GM19438 (cell line): Measurements from ENCODE around the gene CDCA7L.
"Not testable (repeated sequence)": the region's sequence is repeated elsewhere in the genome, so short reads cannot be mapped to it uniquely, and the experiment has no call there.

ENCODE experiments used
- ATAC-seq: cut with Tn5 transposase; IDR thresholded peaks from one replicate; pipeline ENCODE4 v1.9.1; 2021; ENCODE audit warnings: low read depth; ENCODE audit not compliant: unreplicated experiment

Gene CDCA7L

DNA sequence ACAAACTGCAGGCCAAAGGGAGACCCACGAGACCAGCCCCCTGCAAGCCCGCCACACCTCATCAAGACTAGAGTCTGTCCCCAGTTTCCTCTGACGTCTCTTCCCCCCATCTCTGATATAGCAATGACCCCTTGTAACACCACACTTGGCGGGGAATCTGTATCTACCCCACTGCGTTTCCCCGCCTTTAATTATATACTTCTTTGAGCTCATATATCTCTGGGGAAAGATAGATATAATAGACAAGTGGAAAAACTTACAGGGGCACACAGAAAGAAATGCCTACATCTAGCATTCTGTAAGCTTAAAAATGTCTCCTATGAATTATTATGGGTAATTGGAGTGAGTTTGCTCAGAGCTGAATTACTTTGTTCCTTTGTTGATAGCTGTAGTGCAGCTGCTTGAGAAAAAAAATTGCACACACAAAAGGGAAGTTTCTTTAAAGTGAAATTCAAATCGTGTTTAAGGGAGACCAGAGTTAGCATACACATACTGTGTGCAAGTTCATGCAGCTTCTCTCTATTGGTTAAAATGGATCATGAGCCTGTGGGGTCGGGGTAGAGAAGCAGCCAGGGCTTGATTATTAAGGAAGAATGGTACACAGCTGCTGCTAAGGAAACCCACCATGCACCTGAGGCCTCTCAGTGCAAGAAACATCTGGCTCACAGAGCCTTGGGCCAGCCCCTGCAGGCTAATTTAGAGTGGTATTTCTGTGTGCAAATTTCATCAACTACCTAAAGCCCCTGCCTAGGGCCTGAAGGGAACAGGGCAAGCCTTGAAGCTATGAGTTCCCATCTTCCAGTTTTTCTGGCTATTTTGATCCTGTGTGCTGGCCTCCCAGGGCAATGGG is 32.5 kb downstream of the CDCA7L start:
- ATAC-seq = no peak

DNA sequence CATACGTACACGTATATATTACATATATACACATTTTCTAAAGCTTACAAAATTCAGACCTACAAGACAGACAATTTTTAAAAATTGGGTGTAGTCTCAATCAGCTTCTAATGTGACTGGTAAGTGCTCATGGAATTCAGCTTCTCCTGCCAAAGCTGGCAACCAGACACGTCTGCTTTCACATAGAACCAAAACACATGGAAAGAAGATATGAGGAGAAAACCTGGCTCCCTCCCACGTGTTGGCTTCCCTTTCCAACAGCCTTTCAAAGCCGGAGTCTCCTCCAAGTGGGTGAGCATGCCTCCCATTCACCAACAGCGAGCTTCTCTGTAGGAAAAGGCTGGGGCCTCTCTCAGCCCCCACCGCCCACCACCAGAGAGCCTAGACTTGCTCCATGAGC is 33.4 kb downstream of the CDCA7L start:
- no peak for ATAC-seq

DNA sequence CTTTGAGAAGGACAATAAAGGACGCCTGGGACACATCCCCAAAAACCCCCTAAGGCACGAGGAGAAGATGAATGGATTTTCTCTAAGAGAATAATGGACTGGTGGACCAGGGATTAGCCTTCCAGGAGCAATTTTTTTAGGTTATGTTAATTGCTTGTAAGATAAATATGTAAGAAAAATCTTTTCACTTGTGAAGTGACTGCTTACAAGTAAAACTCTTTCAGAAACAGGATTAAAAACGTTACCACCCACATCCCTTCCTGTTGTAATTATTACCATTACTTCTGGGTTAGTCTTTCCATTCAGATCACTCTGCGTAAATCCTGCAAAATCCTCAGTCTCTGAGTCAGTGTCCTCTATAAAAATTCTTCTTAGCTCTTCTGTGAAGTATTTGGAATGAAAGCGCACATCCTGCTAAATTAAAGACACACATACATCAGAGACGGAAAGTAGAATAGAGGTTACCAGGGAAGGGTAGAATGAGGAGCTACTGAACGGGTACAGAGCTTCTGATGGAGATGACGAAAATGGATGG is 34.3 kb downstream of the CDCA7L start:
- no peak for ATAC-seq

DNA sequence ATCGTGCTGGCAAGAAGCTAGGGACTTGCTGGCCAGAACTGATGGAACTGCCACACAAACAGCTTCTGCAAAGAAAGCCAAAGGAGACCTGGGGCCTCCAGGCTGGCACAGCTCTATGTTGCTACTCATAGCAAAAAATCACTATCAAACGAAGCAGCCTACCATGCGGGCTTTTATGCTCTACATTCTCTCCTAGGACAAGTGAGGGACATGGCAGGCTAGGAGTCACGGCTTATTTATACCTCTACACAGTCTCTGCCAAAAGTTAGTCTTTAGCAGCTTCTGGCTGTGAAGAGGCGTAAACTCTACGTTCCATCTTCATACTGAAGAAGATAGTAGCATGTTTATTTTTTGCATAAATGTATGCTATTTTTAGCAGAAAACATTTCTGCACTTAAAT is 35.4 kb downstream of the CDCA7L start:
- no peak for ATAC-seq

DNA sequence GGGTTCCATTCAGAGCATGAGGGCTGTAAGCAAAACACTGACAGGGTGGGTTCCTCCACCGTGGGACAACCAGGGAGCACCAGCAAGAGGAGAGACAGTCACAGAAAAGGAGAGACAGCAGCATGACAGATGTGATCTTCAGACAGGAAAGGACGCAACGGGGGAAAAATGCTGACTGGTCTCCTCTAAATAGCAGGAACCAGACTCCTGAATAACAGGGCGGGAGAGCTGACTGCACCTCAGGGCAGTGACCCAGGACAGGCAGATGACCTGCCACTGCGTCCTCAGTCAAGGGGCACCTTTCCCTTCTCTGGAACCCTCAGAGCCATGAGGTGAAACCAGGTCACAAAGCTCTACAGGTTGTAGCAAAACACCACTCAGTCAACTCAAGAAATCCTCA is 37.0 kb downstream of the CDCA7L start:
- no peak for ATAC-seq

DNA sequence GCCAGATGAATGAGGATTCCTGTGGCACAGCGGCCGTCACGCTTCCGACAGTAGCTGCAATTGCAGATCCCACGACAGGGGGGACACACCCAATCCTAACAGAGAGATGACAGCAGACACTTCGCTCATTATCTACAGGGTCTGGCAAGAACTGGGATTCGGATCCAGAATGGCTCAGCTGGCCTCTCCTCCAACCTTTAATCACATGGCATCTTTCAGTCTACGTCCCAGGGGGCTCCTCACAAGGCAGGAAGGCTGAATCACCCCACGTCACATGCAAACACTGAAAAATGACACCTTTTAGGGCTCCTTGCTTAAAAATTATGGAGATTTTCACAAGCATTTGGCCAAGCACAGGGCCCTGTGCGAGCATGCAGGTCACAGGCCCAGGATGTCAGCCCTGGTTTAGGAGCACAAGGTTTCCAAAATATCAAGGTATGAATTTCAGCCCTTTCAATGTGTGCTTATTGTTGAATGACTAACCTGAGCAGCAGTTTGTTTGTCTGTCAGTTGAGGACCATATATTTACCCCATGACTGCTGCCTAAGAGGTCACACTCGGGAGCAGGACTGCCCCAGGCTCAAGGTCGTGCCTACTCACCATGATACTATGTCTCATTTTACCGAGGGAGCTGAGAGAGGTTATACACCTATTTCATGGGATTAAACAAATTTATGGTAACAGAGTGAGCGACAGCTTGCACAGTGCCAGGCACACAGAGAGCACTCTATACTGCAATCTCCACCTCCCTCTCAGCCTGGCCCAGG is 42.5 kb downstream of the CDCA7L start:
- no peak for ATAC-seq

DNA sequence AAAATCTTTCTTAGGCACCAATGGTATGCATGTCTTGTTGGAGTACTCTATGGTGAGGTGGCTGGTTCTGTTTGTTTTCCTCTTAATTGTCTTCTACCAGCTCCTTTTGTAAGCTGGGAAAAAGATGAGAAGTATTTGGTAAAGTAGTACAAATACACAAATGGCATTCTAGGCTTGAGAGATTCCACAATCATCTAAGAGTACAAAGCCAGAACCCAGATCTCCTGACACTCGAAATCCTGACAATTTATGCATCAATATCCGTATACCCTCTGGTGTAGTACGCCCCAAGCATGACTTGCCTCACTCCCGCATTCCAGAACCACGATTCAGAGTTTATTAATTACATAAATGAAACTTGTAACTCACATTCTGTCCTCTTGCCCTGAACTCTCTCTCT is 43.5 kb downstream of the CDCA7L start:
- no peak for ATAC-seq

DNA sequence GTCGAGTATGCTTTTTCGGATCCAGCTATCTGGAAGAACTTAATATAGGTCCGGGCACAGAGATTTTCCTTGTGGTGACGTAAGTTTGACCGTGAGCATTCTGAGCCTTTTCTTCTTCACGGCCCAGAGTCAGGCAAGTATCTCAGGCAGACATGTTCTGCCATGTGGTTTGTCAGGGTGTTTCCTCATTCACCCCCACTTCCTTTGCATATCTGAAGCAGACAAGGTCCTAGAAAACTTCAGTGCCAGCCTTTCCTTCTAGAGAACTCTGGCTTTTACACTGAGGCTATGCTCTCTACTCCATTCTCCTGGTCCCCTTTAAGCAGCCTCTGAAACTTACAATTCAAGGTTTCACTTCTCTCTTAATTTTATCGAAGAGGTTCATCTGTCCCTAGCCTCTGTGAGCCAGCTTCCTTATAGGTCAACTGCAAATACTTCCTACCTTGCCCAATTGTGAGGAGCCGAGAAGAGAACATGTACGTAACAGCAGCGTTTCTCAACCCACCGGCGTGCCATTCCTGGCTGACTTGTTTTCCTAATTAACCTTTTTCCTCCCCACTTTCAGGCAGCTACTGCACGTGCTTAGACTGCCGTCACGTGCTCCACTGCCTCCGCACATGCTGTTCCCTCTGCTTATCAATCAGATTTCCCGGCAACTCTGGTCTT is 47.3 kb downstream of the CDCA7L start:
- no peak for ATAC-seq

DNA sequence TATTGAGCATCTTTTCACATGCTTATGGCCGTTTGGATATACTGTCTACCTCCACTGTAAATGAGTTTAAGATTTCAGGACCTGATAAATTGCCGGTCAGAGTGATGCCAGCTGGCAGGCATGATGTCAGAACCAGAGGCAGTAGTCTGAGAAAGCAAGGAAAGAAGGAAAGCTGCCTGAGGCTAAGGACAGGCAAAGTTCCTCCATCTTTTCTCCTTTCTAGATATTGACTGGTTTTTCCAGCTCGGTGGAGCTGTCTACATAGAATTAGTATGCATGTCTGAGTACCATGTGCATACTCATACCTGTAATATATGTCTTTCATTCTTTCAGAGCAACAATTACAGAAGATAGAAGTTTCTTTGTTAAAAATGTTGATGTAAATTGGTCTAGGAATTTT is 52.3 kb downstream of the CDCA7L start:
- ATAC-seq = no peak

DNA sequence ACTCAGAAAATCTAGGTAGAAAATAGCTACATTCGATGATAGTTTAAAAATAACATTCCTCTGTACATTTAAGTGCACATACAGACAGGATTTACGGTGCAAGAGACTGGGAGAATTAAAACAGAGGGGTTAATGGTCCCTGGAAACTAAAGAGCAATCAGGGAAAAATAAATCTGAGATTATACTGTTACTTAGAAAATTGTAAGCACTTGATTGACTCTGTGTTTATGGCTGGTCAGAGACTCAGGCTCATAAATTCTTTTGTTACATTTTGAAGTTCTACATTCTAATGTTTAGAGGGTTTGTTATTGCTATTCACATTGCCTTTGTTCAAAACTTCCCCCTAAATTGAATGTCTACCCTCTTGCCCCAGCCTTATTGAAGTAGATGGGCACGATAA is 54.4 kb downstream of the CDCA7L start:
- no peak for ATAC-seq

DNA sequence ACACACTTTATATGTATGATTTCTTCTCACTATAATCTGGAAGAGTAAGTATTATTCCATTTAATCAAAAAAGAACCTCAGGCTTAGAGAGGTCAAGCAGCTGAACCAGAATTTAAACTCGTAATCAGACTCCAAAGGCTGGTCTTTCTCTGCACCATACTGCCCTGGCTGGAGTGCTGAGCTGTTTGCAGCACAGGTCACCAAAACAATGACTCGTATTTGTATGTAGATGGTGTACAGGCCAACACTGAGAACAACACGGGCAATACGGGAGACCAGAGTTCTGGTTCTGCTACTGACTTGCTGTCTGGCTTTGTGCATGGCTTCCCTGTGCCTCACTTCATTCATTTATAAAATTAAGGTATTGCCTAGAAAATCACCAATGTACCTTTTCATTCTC is 57.9 kb downstream of the CDCA7L start:
- ATAC-seq = no peak

DNA sequence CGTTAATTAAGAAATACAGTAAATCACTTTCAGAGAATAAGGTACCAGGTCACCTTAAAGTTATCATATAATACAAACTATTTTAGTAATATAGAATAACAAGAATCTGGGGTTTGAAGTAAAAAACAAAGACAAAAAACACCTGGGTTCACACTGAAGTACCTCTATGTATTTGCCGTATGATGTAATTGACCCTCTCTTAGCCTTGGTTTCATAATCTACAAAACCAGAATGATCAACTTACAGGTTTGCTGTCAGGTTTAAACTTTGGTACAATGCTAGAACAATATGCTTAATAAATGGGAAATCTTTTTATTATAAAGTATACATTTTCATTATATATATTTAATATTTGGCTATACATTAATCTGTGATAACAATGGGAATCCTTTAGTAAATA is 58.3 kb downstream of the CDCA7L start:
- no peak for ATAC-seq

DNA sequence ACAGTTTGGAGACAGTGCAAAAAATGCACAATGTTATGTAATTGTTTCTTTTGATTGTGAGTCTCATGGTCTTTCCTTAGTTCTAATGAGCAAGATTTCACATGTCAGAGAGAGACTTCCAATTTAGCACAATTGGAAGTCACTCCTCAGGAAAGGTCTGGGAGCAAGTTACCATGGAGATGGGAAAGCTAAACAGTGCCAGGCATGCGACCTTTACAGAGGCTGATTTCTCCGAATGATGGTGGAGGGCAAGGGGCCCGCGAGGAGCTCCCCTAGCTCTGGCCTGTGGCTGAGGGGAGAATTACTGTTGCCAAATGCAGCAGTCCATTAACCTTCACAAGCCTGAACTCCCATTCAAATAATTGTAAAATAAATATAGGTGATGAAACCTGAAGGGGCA is 59.3 kb downstream of the CDCA7L start:
- ATAC-seq = no peak

DNA sequence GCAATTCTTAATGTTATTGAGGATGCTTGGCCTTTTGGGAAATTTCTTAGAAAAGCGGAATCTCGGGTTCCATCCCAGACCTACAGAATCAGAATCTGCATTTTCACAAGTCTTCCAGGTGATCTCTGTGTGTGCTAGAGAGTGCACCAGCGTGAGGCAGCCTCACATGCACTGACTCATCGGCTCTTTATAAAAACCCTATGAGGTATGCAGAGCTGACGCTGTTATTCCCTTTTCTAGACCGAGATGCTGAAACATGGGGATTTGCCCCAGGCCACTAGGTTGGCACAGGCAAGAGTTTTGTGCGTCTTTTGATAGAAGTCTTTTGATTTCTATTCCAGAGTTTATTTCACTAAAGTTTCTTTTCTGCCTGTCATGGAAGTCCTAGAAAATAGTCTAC is 61.2 kb downstream of the CDCA7L start:
- no peak for ATAC-seq

DNA sequence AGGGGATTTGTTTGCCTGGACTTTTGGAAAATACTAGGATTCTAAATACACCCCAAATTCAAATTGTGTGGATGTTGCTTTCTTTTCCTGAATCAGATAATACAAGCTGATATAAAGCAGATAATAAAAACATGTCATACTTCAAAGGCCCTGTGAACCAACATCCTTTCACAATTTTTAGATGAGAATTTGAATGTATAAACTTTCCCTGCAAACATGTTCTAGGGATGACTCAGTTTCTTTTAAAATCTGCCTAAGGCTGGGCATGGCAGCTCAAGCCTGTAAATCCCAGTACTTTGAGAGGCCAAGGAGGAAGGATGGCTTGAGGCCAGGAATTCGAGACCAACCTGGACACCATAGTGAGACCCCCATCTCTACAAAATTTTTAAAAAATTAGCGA is 62.2 kb downstream of the CDCA7L start:
- not testable (repeated sequence) for ATAC-seq

DNA sequence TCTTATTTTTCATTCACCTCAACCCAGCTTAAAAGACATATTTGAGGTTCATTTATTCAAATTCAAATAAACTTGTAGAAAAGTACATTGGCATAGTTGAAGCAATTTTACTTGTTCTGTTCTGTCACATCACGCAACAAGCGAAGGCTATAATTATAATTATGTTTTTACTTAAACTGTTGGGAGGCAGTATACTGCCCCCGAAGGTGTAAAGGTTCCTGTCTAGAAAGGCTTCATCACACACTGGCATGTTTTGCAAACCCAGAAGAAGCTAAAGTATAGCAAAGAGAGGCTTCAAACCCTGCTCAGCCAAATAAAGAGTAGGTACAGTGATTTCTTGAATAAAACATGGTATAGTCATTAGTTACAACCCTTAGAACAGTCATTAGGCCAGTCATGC is 62.6 kb downstream of the CDCA7L start:
- ATAC-seq = no peak

DNA sequence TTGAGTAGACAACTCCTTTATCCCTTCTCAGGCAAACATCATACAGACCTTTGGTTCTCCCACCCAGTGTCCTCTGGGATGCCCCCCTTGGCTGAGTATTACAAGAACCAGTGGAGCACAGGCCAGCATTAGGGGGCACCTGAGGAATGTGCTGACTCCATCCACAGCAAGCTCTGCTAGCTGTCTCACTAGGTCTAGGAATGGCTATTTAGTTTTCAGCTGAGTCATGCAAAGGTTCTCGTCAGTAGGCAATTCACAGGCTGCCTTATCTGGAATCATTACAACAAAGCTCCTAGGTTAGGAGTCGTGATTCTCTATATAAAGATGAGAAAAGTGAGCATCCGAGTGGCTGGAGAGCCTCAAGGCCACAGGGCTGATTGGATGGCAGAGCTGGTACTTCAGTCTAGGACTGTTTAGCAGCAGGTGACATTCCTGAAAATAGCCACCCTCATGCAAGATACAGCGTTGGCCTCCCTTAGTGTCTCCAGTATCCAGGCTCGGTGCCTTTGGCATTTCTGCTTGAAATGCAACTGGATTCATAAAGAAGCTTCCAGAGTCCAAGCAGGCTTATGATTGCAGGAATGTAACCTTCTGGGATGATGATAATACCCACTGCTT is 75.8 kb downstream of the CDCA7L start:
- no peak for ATAC-seq

DNA sequence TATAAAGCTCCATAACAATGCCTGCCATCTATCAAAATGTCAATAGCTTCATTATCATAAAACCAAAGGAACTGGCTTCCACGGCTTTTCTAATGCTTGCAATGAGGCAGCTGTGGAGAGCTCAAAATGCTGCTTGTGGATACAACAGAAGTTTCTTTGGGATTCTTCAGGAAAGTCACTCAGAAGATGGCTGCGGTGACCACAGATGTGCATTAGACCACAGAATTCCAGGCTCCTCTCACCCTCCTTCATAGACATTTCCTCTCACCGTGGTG is 77.2 kb downstream of the CDCA7L start:
- no peak for ATAC-seq

DNA sequence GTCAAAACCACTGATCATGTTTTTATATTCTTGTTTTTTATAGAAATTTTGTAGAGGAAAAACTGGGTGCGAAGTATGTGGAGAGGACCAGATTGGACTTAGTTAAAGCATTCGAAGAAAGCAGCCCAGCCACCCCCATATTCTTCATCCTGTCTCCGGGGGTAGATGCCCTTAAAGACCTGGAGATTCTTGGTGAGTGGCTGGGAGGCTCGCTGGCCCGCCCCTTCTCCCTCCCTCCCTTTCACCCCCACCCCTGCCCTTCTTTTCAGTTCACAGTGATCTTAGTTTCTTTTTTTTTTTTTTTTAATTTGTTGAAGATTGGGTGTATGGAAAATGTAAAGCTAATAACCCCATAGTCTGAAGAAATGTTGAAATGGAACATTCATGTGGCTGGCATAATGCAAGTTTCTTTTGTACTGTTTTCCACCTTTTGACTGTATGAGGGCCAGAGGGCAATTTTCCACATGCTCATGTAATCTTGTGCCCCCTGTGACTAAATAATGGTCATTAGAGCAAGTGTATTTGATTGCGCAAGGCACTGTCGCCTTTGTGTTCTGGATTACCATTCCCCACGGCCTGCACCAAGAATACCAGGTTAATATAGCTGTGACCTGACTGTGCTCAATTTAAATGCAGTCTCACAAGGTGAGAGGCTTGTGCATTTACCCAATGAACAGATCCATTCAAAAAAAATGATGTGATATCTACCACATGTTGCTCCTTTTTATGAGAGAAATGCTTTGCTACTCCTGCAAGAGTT is 77.7 kb downstream of the CDCA7L start:
- no peak for ATAC-seq

DNA sequence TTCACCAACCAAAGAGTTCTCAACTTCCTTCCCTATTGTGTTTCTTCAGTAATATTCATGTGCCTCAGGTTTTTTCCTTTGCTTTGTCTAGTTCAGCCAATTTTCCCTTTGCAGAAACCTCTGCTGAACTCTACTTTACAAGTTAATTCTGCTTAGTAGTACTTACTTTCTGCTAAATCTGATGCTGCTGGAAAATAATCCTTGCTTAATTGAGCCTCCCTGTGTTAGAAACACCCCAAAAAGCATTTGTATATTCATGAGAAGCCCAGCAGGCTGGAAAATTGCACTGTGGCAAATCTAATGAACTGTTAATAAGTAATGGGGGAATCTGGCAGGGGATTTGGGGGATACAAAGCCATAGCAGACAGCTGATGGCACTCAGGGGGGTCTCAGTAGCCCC is 78.5 kb downstream of the CDCA7L start:
- ATAC-seq = no peak
